Activated CD4-positive, alpha-beta T cell treated with anti-CD3 and anti-CD28 coated beads, Interleukin-2, Interleukin-6, amounts not matched to agents 100 ng/mL and 50 ng/mL, durations not matched to agents 16 hours and 8 hours (primary cell): ENCODE measurements around the gene FASN.
"Not testable (repeated sequence)": the region's sequence is repeated elsewhere in the genome, so short reads cannot be mapped to it uniquely, and the experiment has no call there.

Experiments
- DNase-seq: peaks from one replicate; pipeline ENCODE4 v3.0.0-alpha.2; 2020

The FASN gene

DNA sequence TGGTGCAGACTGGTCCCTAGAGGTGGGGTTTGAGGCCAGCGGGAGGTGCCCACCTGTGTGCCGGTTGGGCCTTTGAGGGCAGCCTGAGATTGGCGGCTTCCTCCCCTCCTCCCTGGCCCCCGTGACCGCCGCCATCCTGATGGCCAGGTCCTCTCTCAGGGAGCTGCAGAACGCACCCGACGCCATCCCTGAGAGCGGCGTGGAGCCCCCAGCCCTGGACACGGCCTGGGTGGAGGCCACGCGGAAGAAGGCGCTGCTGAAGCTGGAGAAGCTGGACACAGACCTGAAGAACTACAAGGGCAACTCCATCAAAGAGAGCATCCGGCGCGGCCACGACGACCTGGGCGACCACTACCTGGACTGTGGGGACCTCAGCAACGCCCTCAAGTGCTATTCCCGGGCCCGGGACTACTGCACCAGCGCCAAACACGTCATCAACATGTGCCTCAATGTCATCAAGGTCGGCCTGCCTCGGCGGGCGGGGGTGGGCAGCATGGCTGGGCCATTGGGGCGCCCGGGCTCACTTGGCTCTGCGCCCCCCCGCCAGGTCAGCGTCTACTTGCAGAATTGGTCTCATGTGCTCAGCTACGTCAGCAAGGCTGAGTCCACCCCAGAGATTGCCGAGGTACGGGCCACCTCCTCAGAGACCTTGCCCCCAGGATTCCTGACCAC is 43.5 kb downstream of the FASN start:
- DNase-seq = no peak

DNA sequence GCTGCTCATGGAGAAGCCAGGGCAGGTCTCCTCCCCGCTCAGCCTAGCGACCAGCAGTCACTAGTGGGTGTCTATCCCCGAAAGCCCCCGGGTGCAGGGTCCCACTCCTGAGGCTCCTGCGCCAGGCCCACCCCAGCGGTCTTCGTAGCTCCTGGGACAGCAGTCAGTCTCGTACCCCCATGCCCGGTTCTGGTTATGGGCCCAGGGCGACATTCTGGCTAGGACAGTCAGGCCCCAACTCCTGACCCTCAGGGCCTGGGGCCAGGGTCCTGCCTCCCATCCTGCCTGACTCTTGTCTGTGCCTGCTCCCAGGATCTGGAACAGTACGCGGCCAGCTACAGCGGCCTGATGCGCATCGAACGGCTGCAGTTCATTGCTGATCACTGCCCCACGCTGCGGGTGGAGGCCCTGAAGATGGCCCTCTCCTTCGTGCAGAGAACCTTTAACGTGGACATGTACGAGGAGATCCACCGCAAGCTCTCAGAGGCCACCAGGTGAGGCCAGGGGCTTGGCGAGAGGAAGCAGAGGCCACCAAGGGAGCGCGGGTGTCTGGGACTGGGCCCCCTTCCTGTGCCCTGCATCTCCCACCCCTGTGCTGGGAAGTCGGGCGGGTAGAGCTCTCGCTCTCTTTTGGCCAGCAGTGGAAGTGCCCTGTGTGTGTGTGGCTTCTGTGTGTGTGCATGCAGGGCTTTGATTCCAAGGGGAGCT is 44.3 kb downstream of the FASN start:
- no peak for DNase-seq

DNA sequence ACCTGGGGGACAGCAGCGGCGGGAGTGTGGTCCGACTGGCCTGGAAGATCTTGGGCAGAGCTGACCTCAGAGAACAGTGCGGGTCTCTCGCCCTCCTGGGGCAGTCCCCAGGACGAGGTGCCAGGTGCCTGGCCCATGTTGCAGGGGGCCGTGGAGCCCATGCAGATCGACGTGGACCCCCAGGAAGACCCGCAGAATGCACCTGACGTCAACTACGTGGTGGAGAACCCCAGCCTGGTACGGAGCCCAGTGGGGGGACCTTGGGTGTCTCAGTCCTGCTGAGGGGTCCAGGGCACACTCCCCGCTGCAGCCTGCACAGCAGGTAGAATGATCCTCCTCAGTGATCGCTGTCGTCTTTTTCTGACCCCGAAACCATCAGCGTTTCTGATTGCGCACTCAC is 44.9 kb downstream of the FASN start:
- no peak for DNase-seq

DNA sequence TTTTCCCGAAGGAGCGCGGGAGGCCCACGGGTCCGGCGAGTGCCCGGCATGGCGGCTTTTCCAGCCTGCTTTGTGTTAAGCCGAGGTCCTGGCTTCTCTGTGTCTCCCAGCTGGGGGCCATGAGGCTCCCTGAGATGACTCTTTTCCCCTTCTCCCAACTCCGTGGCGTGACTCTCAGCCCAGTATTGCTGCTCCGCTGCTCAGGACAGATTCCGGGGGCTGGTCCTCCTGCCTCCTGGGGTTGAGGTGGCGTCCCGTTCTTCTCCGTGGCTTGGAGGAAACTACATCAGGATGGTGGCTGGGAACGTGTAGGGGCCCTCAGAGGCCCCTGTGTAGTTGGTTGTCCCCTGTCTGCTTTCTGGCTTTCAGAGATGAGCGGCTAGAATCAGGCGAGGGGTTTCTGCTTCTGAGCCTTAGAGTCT is 45.4 kb downstream of the FASN start:
- no peak for DNase-seq

DNA sequence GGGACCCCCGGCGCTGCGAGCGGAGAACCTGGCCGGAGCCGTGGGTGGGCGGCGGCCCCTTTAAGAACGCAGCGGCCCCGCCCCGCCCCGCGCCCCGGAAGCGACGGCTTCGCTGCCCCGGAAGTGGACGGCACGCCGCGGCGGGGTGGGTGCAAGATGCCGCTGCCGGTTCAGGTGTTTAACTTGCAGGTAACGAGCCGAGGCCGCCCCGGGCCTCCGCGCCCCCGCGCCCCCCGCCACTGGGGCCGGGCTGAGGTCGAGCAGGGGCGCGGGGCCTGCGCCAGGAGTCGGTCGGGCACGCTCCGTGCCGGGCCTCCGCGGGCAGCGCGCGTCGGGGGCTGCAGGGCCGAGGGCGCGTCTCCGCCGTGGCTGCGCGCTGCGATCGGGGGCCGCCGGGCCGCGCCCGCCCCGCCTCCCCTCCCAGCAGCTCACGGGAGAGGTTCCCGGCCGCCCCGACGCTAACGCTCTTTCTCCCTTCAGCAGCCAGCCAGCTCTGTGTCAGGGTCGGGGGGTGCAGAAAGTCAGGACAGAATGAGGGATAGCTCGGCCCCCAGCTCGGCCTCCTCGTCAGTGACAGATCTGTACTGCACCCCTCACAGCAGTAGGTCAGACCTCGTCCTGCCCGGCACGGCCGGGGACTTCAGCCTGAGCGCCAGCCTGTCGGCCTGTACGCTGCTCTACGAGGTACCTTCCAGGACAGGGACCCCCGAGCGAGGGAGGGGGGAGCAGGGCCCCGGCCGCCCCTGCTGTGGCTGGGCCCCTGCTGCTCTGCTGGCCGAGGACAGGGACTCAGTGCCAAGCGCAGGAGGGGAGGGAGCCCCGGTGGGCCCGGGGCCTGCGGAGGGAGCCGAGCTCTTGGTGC is 46.0 kb downstream of the FASN start, which contains the start of the genes GPS1 and RFNG:
TSS of gene GPS1 (plus strand) at position 123 of the 862 bp plus-strand sequence. CDS start at position 157, 34 bp downstream.
TSS of gene RFNG (minus strand) at position 36 of the 862 bp plus-strand sequence. CDS start 45 bp downstream, outside the sequence.
- peak; percentile 85 for DNase-seq

DNA sequence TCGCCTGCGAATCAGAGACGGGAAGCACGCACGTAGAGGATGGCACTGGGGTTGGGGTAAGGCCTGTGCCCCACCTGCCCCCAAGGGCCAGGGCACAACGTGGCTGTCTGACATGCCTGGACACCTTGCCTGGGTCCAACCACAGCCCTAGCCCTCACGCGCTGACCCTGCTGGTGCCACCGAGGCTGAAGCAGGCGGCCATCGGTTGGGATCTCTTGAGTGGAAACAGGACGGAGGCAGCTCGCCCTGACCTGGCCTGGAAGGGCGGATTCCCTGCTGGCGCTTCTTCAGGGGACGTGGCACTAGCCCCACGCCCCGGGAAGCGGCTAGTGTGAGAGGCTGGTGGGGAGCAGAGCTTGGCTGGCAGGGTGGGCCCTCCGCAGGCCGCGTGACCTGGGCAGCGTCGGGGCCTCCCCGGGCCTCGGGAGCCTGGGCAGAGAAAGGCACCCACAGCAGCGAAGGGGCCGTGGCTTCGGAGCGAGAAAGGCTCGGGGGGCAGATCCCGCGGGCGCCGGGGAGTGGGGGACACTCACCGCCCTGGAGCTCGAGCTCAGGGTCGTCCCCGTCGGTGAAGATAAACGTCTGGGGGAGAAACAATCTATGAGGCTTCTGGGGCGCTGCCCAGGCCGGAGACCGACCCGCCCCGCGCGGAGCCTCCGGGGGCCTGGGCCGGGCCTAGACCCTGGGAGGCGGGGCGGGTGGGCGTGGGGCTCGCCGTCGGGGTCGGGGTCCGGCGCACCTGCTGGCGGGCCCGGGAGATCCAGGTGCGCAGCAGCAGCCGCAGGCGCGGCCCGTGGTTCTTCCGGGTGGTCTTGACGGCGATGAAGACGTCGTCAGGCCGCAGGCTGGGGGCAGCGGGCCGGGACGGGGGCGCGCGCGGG is 47.0 kb downstream of the FASN start:
- DNase-seq = no peak

DNA sequence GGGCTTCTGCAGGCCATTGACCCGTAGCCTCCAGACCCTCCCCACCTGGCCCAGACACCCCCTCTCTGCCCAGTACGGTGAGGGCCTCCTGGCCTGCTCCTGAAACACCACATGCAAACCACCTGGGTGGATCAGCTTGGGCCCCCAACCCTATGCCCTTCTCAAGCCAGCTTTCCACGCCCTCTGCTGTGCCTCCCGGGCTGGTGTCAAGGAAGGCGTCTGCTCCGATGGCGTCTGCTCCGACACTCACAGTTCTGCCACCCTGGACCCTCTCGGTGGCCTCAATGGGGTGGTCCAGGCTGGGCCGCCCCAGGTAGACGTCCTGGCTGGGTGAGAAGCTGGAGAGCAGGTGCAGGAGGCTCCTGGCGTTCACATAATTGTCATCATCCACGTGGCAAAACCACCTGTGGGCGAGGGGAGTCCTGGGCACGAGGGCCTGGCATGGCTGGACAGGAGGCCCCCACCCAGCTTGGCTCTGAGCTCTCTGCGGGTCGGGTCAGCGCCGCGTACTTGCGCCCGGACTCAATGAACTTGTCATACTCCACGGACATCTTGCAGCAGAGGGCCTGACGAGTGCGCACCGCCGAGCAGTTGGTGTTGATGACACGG is 47.8 kb downstream of the FASN start:
- no peak for DNase-seq

DNA sequence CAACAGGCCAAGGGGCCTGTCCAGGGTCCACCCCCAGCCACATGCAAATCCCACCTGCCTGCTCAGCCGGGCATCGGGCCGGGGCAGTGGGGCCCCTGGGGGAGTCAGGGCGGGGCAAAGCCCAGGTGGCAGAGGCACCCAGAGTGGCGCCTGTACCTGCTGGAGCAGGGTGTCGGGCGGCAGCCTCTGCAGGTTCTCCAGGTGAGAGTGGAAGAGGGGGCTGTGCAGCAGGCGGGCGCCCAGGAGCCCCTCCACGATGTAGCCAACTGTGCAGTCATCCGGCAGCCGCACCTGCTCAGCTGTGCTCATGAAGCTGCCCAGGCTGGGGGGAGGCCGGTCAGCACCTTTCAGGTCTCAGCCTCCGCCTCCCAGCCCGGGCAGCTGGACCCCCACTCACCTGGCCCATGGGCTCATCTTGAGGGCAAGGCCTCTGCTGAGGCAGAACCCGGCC is 48.5 kb downstream of the FASN start:
- no peak for DNase-seq

DNA sequence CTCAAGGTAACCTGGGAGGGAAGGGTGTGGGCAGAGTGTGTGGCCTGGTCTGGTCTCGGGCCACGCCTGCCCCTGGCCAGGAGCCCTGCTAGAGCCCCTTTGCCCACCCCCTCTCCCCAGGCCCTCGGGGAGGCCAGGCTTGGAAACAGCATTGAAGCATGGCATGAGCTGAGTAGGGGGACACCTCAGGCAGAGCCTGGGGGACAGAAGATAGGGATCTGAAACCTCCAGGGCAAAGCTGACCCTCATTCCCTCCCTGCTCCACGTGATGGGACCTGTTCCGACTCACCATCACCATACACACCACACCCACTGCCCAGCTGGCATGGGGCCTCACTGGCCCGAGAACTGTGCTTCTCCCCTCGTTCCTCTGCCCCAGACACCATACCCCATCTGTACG is 48.9 kb downstream of the FASN start:
- no peak for DNase-seq

DNA sequence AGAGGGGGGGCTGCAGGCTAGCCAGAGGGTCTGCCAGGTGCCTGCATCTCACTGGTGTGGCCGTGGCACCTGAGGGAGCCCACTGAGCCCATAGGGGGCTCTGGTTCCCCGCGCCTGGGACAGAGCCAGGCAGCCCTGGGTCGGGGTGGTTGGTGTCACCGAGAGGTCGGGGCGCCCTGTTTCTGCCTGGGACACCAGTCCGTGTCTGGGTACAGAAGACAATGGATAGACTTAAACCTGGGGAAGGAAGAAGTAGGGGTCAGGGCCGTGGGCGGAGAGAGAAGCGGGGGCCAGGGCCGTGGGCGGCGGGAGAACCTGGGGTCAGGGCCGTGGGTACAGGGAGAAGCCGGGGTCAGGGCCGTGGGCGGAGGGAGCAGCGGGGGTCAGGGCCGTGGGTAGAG is 49.5 kb downstream of the FASN start:
- no peak for DNase-seq

DNA sequence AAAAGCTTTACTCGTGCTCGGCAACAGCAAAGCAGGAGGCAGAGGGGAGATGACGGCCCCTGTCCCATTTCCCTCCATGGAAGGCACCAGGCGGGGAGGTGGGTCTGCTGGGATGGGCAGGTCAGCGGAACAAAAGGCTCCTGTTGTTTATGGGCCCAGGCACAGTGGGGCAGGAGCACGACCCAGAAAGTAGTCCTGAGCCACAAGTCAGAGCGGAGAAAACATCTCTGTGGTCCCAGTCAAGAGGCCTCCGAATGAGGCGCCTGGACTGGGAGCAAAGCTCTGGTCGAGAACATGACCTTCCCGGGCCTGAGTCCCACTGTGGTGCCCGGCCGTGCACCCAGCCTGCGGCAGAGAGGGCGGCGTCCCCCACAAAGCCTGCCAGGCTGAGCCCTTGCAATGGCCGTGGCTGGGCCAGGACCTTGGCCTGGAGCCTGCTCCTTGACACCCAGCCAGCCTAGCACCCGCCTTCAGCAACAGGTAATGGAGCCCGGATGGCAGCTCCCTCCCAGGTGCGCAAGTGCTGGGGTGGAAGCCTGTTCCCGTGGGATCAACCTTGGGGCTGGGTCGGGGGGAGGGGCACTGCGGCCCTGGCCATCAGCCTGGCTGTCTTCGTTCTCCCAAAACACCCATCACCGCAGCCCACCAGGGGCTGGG is 50.0 kb downstream of the FASN start:
- no peak for DNase-seq

DNA sequence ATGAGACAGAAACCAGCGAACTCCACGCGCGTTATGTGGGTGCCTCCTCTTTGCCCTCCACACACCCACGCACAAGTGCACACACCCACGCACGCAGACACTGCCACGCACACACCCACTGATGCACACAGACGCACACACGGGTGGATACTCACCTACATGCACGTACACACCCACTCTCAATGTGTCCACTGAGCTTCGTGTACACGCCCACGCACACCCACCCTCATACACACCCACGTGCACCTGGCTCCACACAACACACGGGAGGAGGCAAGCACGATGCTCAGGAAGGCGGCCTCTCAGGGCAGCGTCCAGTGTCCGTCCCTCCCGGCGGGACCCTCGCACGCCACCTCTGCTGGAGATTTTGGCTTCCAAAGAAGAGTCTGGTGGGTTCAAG is 50.7 kb downstream of the FASN start:
- DNase-seq = no peak

DNA sequence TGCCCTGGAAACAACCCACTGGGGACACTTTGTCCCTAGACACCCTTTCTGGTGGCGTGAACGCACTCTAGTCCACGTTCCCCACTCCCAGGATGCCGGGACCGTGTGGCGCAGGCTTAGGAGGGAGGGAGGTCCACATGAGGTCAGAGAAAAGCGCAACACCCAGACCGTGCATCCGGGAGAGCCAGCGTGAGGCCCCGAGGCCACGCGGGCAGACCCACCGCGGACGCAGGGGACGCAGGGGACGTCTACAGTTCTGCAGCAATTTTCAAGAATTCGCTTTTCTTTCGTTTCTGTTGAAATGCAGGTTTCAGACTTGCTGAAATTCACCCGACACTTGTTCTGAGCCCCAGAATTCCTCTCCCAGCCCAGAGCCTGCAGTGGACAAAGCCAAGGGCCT is 51.1 kb downstream of the FASN start:
- no peak for DNase-seq

DNA sequence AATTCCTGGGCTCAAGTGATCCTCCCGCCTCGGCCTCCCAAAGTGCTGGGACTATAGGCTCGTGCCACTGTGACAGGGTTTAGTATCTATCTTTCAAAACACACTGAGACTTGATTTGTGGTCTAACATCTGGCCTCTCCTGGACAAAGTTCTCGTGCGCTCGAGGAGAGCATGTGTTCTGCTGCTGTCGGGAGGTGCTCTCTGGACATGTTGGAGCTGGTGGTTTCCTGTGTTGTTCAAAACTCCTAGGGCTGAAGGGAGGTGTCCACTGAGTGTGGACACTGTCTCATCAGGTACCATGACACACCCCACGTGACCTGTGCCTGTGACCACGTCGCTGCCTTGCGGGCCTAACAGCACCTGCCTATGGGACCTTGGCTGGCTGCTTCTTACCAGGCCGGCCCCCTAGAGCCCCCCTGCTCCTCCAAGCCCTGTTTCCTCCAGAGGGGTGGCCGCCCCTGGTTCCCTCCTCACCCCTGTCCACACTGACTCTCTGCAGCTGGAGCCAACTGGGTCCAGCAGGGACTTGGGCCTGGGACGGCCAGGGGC is 52.0 kb downstream of the FASN start:
- no peak for DNase-seq

DNA sequence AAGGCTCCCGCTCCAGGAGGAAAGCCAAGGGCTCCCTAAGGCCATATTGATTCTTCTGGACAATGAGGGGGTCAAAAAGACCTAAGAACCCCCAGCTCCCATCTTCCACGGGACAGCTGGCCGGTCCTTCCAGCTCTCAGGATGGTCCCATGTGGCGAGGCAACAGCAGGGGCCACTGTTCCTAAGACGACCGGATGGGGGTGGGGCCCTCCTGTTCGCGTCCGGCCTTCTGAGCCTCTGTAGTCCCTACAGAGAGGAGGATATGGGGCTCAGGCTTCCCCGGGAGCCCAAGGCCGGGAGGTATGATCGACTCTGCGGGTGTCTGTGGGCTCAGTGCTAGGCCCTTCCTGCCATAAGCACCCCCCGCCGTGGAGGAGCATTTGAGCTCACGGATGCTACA is 54.5 kb downstream of the FASN start:
- no peak for DNase-seq

DNA sequence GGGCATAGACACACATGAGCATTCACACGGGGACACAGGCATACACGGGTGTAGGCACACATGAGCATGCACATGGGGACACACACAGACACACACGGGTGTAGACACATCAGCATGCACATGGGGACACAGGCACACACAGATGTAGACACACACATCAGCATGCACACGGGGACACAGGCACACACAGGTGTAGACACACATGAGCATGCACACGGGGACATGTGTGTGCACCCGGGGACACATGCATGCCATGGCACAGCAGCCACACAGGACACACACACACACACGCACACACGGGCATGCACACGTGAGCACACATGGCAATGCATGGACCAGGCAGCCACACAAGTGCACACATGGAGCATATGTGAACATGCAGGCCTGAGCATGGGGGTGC is 55.4 kb downstream of the FASN start:
- no peak for DNase-seq

DNA sequence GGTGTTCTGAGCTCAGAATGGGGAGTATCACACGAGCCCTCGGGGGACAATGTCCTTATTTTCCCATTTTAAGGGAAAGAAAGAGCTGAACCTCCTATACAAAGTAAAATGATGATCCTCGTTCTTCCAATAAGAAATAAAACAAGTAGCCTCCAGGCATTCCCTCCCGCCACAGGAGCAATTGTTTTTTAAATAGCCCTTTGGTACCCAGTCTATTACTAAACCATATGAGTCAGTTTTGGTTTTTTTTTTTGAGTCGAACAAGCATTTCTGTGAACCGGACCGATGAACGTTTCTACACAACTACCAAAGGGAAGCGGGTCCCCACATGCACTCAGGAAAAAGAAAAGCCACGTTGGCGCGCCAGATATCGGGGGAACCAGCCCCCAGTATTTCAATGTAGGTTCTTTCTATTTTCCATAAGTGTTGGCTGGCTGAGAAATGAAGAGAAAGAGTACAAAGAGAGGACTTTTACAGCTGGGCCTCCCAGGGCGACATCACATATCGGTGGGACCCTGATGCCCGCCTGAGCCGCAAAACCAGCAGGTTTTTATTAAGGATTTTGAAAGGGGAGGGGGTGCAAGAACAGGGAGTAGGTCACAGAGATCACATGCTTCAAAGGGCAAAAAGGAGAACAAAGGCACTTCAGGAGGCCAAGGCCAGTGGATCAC is 56.8 kb downstream of the FASN start:
- no peak for DNase-seq

DNA sequence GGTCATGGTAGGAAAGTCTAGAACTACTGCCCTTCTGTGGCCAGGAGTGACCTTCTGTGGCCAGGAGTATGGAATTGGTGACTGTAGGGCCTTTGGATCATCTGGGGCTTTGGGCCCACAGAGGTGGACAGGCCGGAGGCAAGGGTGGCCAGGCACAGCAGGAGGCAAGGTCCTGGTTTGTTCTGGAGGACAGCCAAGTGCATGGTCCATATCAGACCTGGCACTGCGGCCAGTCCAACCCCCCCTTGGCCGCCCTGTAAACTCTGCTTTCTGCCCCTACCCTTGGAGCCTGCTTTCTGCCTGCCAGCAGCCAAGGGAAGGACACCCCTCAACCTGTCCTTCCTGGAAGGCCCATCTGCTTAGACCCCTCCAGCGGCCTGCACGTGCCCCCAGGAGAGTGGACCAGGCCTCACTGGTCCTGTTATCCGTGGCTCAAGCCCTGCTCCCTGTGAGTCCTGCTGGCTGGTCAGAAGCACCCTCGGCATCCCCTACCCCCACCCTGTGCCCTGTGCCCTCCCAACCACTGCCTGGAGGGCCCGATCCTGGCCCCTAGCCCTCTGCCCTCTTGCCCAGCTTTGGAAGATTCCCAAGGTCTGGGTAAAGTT is 58.2 kb downstream of the FASN start:
- no peak for DNase-seq

DNA sequence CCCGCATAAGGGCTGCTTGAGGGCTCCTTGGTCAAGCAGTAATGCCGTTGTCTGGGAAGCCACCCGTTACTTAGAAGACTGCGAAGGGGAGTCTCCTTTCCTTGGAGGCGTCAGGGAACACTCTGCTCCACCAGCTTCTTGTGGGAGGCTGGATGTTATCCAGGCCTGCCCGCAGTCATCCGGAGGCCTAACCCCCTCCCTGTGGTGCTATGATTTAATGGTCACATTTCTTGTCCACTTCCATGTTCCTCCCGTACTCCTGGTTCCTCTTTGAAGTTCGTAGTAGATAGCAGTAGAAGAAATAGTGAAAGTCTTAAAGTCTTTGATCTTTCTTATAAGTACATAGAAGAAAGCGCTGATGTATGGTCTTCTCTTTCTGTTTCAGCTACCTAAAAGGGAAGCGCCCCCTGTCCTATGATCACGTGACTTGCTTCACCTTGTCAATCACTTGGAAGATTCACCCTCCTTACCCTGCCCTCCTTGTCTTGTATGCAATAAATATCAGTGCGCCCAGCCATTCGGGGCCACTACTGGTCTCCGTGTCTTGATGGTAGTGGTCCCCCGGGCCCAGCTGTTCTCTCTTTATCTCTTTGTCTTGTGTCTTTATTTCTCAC is 59.1 kb downstream of the FASN start:
- not testable (repeated sequence) for DNase-seq

DNA sequence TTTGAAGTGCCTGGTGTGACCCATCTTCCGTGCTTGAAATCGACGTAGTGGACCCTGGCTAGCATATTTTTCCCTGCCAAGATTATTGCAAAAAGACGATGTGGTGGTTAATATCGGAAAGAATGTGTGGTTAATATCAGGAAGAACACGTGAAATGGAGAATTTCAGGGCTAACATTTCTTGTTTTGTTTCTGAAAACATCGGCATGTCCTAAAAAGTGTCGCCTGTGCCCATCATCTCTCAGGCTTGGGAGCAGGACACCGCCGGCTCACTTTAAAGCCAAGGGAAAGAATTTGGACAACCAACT is 60.2 kb downstream of the FASN start:
- no peak for DNase-seq
